Measurements from ENCODE around the gene MGAT4B. TPM values are rescaled to one million over a fixed set of nuclear protein-coding genes. Genes with fewer than 3 reads are reported as not detected.
"Not testable (repeated sequence)": the region's sequence is repeated elsewhere in the genome, so short reads cannot be mapped to it uniquely, and the experiment has no call there.

The MGAT4B gene
- total RNA-seq, 1 donor = 83.8 TPM

DNA sequence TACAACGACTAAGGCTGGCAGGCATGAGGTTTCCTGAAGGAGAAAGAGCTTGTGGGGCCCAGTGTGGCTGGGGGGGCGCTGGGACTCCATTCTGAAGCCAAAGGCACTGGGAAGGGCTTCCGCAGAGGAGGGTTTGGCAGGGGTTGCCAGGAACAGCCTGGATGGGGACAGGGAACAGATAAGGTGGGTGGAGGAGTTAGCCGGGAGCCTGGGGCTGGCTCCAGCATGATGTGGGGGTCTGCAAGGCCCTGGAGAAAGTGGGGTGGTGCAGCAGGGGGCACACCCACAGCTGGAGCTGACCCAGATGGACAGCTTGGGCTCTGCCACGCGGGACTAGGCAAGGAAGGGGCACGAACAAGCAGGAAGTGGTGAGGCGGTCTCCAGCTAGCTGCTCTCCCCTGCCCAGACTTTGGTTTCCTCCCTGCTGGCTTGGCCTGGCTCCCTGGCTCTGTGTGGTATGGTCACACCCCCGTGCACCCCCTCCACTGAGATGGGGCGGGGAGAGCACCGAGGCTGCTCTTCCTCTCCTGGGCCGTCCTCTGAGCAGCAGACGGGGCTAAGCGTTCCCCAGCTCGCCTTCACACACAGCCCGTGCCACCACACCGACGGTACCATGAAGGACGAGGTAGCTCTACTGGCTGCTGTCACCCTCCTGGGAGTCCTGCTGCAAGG is 13.1 kb downstream of the MGAT4B start, which contains the start of gene LTC4S:
TSS of gene LTC4S (plus strand) at position 519 of the 672 bp plus-strand sequence. CDS start at position 614, 95 bp downstream.
- H3K4me3 ChIP-seq (ENCODE audit: low read depth, low read length) = no peak within 1 kb of the TSS
- DNase-seq (ENCODE audit: low read depth) = peak; percentile 23
- TF ChIP-seq, protein P1, sequence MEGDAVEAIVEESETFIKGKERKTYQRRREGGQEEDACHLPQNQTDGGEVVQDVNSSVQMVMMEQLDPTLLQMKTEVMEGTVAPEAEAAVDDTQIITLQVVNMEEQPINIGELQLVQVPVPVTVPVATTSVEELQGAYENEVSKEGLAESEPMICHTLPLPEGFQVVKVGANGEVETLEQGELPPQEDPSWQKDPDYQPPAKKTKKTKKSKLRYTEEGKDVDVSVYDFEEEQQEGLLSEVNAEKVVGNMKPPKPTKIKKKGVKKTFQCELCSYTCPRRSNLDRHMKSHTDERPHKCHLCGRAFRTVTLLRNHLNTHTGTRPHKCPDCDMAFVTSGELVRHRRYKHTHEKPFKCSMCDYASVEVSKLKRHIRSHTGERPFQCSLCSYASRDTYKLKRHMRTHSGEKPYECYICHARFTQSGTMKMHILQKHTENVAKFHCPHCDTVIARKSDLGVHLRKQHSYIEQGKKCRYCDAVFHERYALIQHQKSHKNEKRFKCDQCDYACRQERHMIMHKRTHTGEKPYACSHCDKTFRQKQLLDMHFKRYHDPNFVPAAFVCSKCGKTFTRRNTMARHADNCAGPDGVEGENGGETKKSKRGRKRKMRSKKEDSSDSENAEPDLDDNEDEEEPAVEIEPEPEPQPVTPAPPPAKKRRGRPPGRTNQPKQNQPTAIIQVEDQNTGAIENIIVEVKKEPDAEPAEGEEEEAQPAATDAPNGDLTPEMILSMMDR (IDR thresholded peaks at IDR 0.05; ENCODE audit: insufficient read depth, low read depth, low read length) = no peak

DNA sequence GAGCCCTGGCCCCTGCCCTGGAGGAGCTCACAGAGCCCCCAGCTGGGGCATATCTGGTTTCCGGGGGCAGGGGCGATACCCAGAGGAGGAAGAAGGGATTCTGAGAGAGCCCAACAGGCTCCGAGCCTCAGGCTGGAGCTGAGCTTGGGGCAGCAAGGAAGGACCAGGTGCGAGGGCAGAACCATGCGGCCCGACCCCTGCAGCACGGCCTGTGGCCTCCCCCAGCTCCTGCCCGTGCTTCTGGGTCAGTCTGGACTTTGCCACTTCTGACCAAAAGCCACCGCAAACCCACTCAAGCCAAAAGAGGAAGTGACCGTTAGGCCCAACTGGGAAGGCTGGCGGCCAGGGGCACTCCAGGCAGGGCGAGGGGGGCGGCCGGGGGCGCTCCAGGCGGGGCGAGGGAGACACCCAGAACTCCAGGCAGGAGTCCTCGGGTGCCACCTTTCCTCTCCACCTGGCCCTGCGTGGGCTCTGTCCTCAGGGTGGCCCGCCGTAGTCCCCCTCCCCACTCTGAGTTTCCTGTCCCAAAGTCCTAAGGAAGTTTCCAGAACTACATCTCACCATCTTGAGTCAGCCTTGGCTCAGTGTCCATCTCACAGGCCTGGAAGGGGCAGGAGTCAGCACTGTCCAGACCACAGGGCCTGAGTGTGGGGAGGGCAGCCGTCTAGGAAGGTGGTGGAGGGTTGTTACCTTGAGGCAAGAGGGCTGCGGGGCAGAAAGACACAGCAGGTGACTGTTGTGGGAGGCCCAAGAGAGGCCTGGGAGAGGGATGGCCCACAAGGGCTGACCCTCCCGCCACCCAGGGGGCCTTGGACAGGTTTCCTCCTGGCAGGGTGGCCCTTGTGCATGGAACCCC is 13.8 kb downstream of the MGAT4B start:
- TF ChIP-seq, protein P1 (IDR thresholded peaks at IDR 0.05; ENCODE audit: insufficient read depth, low read depth, low read length) = no peak
- DNase-seq (ENCODE audit: low read depth) = no peak
- no peak overlapping the region for H3K4me3 ChIP-seq (ENCODE audit: low read depth, low read length)

DNA sequence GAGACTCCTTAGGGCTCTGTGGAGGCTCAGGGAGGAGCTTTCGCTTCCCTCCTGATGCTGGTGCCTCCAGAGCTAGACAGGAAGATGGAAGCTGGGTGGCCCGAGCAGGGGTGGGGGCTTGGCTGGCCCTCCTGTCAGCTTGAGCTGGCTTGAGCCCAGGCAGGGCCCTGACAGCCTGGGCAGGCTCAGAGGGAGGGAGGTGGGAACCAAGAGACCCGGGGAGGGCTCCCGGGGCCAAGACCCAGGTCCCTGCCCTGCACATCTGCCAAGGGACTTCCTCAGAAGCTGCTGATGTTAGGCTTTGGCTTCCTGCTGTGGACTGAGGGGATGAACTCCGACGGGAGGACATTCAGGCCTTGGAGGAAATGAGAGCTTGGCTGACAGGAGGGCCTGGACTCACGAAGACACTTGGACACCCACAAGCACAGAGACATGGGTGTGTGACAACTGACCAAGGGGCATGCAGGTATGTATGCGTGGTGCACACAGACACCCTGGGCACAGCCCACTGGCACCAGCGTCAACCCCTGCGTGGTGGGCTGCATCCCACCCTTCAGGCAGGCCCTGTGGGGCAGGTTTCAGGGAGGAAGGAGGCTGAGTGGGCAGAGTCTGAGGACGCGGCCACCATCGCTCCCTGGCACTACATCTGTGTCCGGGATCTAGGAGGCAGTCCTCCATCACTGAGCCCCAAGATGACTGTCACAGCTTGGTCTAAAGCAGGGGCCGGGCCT is 14.6 kb downstream of the MGAT4B start:
- DNase-seq (ENCODE audit: low read depth) = no peak
- TF ChIP-seq, protein P1 (IDR thresholded peaks at IDR 0.05; ENCODE audit: insufficient read depth, low read depth, low read length) = no peak
- no peak overlapping the region for H3K4me3 ChIP-seq (ENCODE audit: low read depth, low read length)

DNA sequence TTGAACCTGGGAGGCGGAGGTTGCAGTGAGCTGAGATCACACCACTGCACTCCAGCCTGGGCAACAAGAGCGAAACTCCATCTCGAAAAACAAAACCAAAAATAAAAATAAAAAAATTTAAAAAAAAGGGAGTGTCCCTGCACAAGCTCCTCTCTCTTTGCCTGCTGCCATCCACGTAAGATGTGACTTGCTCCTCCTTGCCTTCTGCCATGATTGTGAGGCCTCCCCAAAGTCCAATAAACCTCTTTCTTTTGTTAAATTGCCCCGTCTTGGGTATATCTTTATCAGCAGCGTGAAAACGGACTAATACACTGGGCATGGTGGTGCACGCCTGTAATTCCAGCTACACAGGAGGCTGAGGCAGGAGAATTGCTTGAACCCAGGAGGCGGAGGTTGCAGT is 17.4 kb downstream of the MGAT4B start:
- not testable (repeated sequence) for H3K4me3 ChIP-seq (ENCODE audit: low read depth, low read length); DNase-seq (ENCODE audit: low read depth)

DNA sequence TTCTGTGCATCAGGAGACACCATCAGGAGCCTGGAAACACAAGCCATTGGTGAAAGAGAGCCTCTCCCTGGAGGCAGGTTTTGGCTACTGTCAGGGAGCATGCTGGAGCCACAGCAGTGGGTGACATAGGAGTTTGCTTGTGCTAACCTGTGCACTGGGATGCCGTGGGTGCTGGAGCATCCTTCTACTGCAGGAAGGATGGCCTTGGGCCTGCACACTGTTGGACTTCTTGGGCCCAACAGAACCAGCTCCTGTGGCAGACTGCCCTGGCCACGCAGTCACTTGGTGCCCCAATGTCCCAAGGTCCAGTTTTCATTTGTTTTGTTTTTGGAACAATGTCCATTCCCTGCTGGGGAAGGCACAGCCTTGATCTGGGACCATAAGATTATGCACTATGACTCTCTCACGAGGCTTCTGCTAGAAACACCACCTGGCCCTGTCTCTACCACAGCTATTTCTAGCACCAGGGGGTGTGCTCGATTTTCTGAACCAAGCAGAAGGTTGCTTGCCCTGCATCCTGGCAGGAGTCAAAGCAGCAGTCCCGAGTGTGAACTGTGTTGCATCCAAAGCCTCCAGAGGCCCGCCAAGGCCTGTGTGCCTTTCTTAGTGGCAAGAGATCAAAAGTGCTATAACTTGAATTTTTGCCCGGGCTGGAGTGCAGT is 18.3 kb downstream of the MGAT4B start:
- H3K4me3 ChIP-seq (ENCODE audit: low read depth, low read length) = no peak overlapping the region
- TF ChIP-seq, protein P1 (IDR thresholded peaks at IDR 0.05; ENCODE audit: insufficient read depth, low read depth, low read length) = no peak
- no peak for DNase-seq (ENCODE audit: low read depth)

DNA sequence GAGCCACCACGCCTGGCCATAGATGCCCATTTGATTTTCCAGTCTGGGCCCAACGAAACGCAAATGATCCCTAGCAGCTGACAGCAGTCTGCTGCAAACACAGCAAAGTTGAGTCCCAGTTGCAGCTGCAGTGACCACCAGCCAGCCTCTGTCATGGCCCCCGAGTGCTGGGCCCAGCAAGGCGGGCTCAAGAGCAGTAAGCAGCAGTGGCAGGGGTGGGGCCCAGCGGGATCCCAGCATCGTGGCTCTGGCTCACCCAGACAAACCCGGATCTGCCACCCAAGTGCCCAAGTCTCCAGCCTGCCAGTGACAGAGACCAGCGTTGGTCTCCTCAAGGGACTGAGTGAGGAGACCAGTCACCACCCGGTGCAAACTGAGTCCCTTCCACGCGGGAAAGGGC is 19.8 kb downstream of the MGAT4B start:
- H3K4me3 ChIP-seq (ENCODE audit: low read depth, low read length) = no peak overlapping the region
- TF ChIP-seq, protein P1 (IDR thresholded peaks at IDR 0.05; ENCODE audit: insufficient read depth, low read depth, low read length) = no peak
- DNase-seq (ENCODE audit: low read depth) = no peak

Data from fibroblast of villous mesenchyme (primary cell).